GM23248 (cell line): ENCODE measurements around the gene ALPK1. TPM values are rescaled to one million over a fixed set of nuclear protein-coding genes. Genes with fewer than 3 reads are reported as not detected.

Experiments used
- DNase-seq: peaks from one replicate; pipeline ENCODE4 v3.0.0-alpha.2; 2015
- H2AFZ ChIP-seq: fragments of 200-600 bp; sonication (generic); 2 replicates; pipeline ENCODE4 v1.6.1; 2016; ENCODE audit warnings: antibody characterized with exemption
- H3F3A ChIP-seq: fragments of 200-600 bp; sonication (generic); 2 replicates; pipeline ENCODE4 v1.6.1; 2016; ENCODE audit warnings: mild to moderate bottlenecking, antibody characterized with exemption, mixed run types; ENCODE audit not compliant: insufficient read depth
- H3K27ac ChIP-seq: fragments of 200-600 bp; sonication (generic); 2 replicates; pipeline ENCODE4 v1.5.1; 2016; ENCODE audit warnings: mild to moderate bottlenecking
- H3K27me3 ChIP-seq: fragments of 200-600 bp; sonication (generic); replicated peaks from 2 replicates; pipeline ENCODE4 v1.6.1; 2016; ENCODE audit warnings: mild to moderate bottlenecking; ENCODE audit not compliant: insufficient read depth
- H3K36me3 ChIP-seq: fragments of 200-600 bp; sonication (generic); 2 replicates; pipeline ENCODE4 v1.6.1; 2016; ENCODE audit warnings: low read depth, mild to moderate bottlenecking
- H3K4me1 ChIP-seq: fragments of 200-600 bp; sonication (generic); 2 replicates; pipeline ENCODE4 v1.6.1; 2016; ENCODE audit warnings: mild to moderate bottlenecking; ENCODE audit not compliant: insufficient read depth
- H3K4me2 ChIP-seq: fragments of 200-600 bp; sonication (generic); one replicate; pipeline ENCODE4 v1.6.1; 2016; ENCODE audit warnings: mild to moderate bottlenecking; ENCODE audit not compliant: unreplicated experiment
- H3K4me3 ChIP-seq: fragments of 200-600 bp; sonication (generic); 2 replicates; pipeline ENCODE4 v1.5.1; 2016; ENCODE audit warnings: mild to moderate bottlenecking
- H3K79me2 ChIP-seq: fragments of 200-600 bp; sonication (generic); 2 replicates; pipeline ENCODE4 v1.6.1; 2016; ENCODE audit warnings: mild to moderate bottlenecking; ENCODE audit not compliant: insufficient read depth
- H3K9ac ChIP-seq: fragments of 200-600 bp; sonication (generic); 2 replicates; pipeline ENCODE4 v1.6.1; 2016; ENCODE audit warnings: mild to moderate bottlenecking
- H3K9me2 ChIP-seq: fragments of 200-600 bp; sonication (generic); 2 replicates; pipeline ENCODE4 v1.6.1; 2016; ENCODE audit warnings: mixed run types, mild to moderate bottlenecking, moderate library complexity; ENCODE audit not compliant: insufficient read depth
- H3K9me3 ChIP-seq: fragments of 200-600 bp; sonication (generic); one replicate; pipeline ENCODE4 v1.6.1; 2017; ENCODE audit warnings: low read depth
- H4K20me1 ChIP-seq: fragments of 200-600 bp; sonication (generic); 2 replicates; pipeline ENCODE4 v1.6.0; 2016; ENCODE audit not compliant: insufficient read depth
- EZH2 ChIP-seq: fragments of 200-600 bp; sonication (generic); IDR thresholded peaks from 2 replicates; pipeline ENCODE4 v1.6.1; 2018; ENCODE audit warnings: antibody characterized with exemption, mild to moderate bottlenecking; ENCODE audit not compliant: insufficient read depth, poor library complexity, severe bottlenecking
- EZH2phosphoT487 ChIP-seq: fragments of 200-600 bp; sonication (generic); IDR thresholded peaks from 2 replicates; pipeline ENCODE4 v1.6.1; 2018; ENCODE audit warnings: antibody characterized with exemption, moderate library complexity, mild to moderate bottlenecking, low read depth; ENCODE audit not compliant: insufficient read depth
- WGBS, 2 experiments: methylation state at CpG; one replicate each; pipeline ENCODE4 v1.1.6; 2015 to 2017; ENCODE audit warnings: low lambda C conversion rate in 2 of 2, low coverage in 1 of 2; ENCODE audit errors: missing lambda C conversion rate in 2 of 2; 5-methylcytosine and 5-hydroxymethylcytosine counted together
- in situ Hi-C: fragments of 300-500 bp; cut with MboI; formaldehyde crosslinking; loops from 2 replicates; pipeline ENCODE4 v1.15.0; 2020
- polyA plus RNA-seq: library from polyadenylated mRNA; unstranded; fragments of >200 nt; fragmentation: Nextera tagmentation; extraction: Ambion mirVana; gene quantifications from 2 replicates; pipeline ENCODE4 v1.2.1, GENCODE V29; 2016
- total RNA-seq: library from RNA; depleted of rRNA; stranded (reverse); fragments of >200 nt; shearing (Covaris generic); gene quantifications from 2 replicates; pipeline ENCODE4 v1.2.3, GENCODE V29; 2014

The ALPK1 gene
- total and polyA plus RNA-seq, 2 experiments from 2014 or later, result 7.3 to 7.9 TPM

- no peaks in the 10 kb centered on the region for H3K9me3 ChIP-seq
- no peak overlapping the region for H3K27ac ChIP-seq
- no peaks in the 10 kb centered on the region for H4K20me1 ChIP-seq
- 92 to 96% methylated on average over 5 of the region's 5 CpGs for WGBS, 2 experiments
- H3K79me2 ChIP-seq, result no peaks in the 10 kb centered on the region
- H3K4me2 ChIP-seq, result no peak overlapping the region
- H3K9me2 ChIP-seq, result no peaks in the 10 kb centered on the region
- no peak overlapping the region for H3K9ac ChIP-seq
- no peaks in the 10 kb centered on the region for H3K4me1 ChIP-seq
- no peak overlapping the region for H3K4me3 ChIP-seq
- in situ Hi-C loops, result loop anchor here (10.0 kb wide), 1 partner anchor 264 kb away; no protein-coding TSS in a partner anchor
- H3K27me3 ChIP-seq, result no peaks in the 10 kb centered on the region
- H3K36me3 ChIP-seq, result no peaks in the 10 kb centered on the region
- no peaks in the 10 kb centered on the region for H3F3A ChIP-seq
- H2AFZ ChIP-seq, result no peak overlapping the region
- no peak for DNase-seq
- TF ChIP-seq EZH2phosphoT487, result no peak
- TF ChIP-seq EZH2, result no peak
Observed at GRCh38 chr4:112341033-112341432, 43.9 kb downstream of the ALPK1 start.

- in situ Hi-C loops, result loop anchor here (10.0 kb wide), 1 partner anchor 261 kb away; no protein-coding TSS in a partner anchor
- TF ChIP-seq EZH2 (no peak), EZH2phosphoT487 (no peak)
- no peak for DNase-seq
Observed at GRCh38 chr4:112343330-112344080, 46.3 kb downstream of the ALPK1 start.

GRCh38 chr4:112348488-112349158, 51.5 kb downstream of the ALPK1 start:
- Histone ChIP-seq H3K27me3 (no peaks in the 10 kb centered on the region), H3K4me1 (no peaks in the 10 kb centered on the region), H3K9me3 (no peaks in the 10 kb centered on the region), H3K4me2 (peak overlapping the region; percentile 79), H2AFZ (peak overlapping the region; percentile 75), H3F3A (peaks cover 5% of the 10 kb centered on the region; the same call in 1 of the 2 replicates), H3K79me2 (no peaks in the 10 kb centered on the region), H3K9ac (peak overlapping the region; percentile 65), H3K36me3 (no peaks in the 10 kb centered on the region), H3K4me3 (peak overlapping the region; percentile 65), H3K9me2 (no peaks in the 10 kb centered on the region), H3K27ac (peak overlapping the region; percentile 40), H4K20me1 (no peaks in the 10 kb centered on the region)
- no peak for TF ChIP-seq EZH2phosphoT487
- TF ChIP-seq EZH2, result no peak
- 3 to 9% methylated on average over 11 of the region's 11 CpGs for WGBS, 2 experiments
- in situ Hi-C loops, result loop anchor here (10.0 kb wide), 1 partner anchor 256 kb away; no protein-coding TSS in a partner anchor
- DNase-seq, result peak; percentile 87

More at GRCh38 chr4:112343330-112344080, 46.3 kb downstream of the ALPK1 start:
- Histone ChIP-seq H3K4me2 (no peak overlapping the region), H2AFZ (no peak overlapping the region), H3K9me3 (no peaks in the 10 kb centered on the region), H3K9ac (no peak overlapping the region), H3K4me3 (no peak overlapping the region), H3K27me3 (no peaks in the 10 kb centered on the region), H3K79me2 (no peaks in the 10 kb centered on the region), H3K27ac (no peak overlapping the region), H3K36me3 (no peaks in the 10 kb centered on the region), H4K20me1 (no peaks in the 10 kb centered on the region), H3K4me1 (no peaks in the 10 kb centered on the region), H3F3A (peaks cover 5% of the 10 kb centered on the region; the same call in 1 of the 2 replicates), H3K9me2 (no peaks in the 10 kb centered on the region)
- 83 to 95% methylated on average over 9 to 10 of the region's 10 CpGs for WGBS, 2 experiments

- no peaks in the 10 kb centered on the region for H3K36me3 ChIP-seq
- H3K27me3 ChIP-seq, result no peaks in the 10 kb centered on the region
- no peaks in the 10 kb centered on the region for H3K9me3 ChIP-seq
- no peak overlapping the region for H3K9ac ChIP-seq
- H4K20me1 ChIP-seq, result no peaks in the 10 kb centered on the region
- no peak overlapping the region for H3K4me3 ChIP-seq
- H3K79me2 ChIP-seq, result no peaks in the 10 kb centered on the region
- H3F3A ChIP-seq, result peaks cover 5% of the 10 kb centered on the region; the same call in 1 of the 2 replicates
- H3K4me2 ChIP-seq, result no peak overlapping the region
- DNase-seq, result no peak
- H3K4me1 ChIP-seq, result no peaks in the 10 kb centered on the region
- no peak overlapping the region for H3K27ac ChIP-seq
- TF ChIP-seq EZH2, result no peak
- no peak for TF ChIP-seq EZH2phosphoT487
- in situ Hi-C loops, result no loop called here
- no peaks in the 10 kb centered on the region for H3K9me2 ChIP-seq
- no peak overlapping the region for H2AFZ ChIP-seq
Observed at GRCh38 chr4:112352736-112353135, 55.6 kb downstream of the ALPK1 start.
